Measurements from ENCODE around the gene RHOV. TPM values are rescaled to one million over a fixed set of nuclear protein-coding genes. Genes with fewer than 3 reads are reported as not detected.

RHOV gene, protein sequence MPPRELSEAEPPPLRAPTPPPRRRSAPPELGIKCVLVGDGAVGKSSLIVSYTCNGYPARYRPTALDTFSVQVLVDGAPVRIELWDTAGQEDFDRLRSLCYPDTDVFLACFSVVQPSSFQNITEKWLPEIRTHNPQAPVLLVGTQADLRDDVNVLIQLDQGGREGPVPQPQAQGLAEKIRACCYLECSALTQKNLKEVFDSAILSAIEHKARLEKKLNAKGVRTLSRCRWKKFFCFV
- total RNA-seq, result under 1 TPM; 0.24 to 0.45 TPM

DNA sequence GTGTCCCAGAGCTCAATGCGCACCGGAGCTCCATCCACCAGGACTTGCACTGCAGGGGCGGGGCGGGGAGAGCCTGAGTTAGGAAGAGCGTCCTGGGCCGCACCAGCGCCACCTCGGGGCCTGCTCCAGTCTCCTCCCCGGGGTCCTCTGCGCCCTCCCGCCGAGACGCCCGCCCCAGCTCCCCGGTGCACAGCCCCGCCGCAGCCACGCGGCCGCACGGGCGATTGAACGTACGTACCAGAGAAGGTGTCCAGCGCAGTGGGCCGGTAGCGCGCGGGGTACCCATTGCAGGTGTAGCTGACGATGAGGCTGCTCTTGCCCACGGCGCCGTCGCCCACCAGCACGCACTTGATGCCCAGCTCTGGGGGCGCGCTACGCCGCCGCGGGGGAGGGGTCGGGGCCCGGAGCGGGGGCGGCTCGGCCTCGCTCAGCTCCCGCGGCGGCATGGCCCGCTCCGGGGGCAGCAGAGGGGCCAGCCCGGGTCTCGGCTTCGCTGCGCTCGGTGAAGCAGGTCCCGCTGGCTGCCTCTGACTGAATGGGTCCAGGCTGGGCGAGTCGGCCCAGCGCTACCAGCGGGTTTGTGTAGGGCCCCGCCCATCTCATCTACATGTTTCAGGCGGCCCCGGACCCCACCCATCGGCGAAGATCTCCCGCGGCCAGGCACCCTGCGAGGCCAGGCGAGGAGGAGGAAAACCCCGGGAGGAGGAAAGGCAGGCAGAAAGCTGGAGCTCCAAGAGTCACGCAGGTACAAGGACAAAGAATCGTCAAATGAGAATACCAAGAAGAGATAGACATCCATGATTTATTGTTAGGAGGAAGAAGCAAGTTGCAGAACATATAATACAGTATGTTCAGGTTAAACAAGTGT is at the start of gene RHOV:
TSS of gene RHOV (minus strand) at position 541 of the 868 bp plus-strand sequence. CDS start at position 446, 95 bp downstream.
- Mint-ChIP-seq H3K4me1 (peaks cover 12% of the 10 kb centered on the region), H3K36me3 (ENCODE audit: low read depth) (no peaks in the 10 kb centered on the region), H3K4me3 (peak within 1 kb of the TSS; percentile 58), H3K27me3 (no peaks in the 10 kb centered on the region), H3K9me3 (no peaks in the 10 kb centered on the region), H3K27ac (no peak within 1 kb of the TSS)
- peak; percentile 74 for ATAC-seq (replicated peaks)

DNA sequence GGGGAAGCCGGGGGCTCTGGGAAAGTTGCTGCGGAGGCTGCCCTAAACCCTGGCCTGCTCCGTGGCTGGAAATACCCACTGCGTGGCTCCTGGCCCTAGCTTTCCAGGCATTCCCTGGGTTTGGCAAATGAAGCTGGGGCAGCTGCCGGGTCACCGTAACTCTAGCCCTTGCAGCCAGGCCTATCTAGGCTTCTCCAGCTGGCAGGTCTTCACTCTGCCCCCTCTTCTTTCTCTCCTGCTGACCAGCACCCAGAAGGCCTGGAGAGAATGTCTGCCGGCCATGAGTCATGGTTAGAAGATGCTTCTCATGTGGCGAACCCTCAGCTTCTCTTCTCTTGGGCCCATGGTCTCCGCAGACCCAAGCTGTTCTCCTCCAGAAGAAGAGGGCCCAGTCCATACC is 49.5 kb upstream of the RHOV start:
- Mint-ChIP-seq H3K4me3 (no peak overlapping the region), H3K9me3 (no peaks in the 10 kb centered on the region), H3K36me3 (ENCODE audit: low read depth) (no peaks in the 10 kb centered on the region), H3K4me1 (no peaks in the 10 kb centered on the region), H3K27ac (no peak overlapping the region), H3K27me3 (peaks cover 17% of the 10 kb centered on the region)
- no peak for ATAC-seq (replicated peaks)

DNA sequence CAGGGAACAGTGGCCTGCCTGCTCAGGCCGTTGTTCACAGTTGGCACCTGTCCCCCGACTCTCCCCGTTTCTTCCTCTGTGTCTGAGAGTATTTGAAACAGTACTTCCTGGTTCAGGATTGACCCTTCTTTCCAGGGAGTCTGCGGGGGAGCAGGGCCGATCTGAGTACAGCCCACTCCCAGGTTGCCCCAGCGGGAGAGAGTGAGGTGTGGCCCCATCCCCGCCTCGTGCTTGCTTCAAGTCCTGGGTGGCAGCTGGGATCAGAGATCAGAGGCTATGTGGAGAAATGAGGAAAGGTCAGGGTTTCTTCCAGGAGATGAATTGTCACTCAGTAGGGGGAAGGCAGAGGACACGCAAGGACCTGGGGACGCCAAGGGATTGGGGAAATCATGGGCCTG is 48.6 kb upstream of the RHOV start:
- Mint-ChIP-seq H3K36me3 (ENCODE audit: low read depth) (no peaks in the 10 kb centered on the region), H3K4me1 (no peaks in the 10 kb centered on the region), H3K27me3 (peaks cover 17% of the 10 kb centered on the region), H3K4me3 (no peak overlapping the region), H3K9me3 (no peaks in the 10 kb centered on the region), H3K27ac (no peak overlapping the region)
- ATAC-seq (replicated peaks), result no peak

DNA sequence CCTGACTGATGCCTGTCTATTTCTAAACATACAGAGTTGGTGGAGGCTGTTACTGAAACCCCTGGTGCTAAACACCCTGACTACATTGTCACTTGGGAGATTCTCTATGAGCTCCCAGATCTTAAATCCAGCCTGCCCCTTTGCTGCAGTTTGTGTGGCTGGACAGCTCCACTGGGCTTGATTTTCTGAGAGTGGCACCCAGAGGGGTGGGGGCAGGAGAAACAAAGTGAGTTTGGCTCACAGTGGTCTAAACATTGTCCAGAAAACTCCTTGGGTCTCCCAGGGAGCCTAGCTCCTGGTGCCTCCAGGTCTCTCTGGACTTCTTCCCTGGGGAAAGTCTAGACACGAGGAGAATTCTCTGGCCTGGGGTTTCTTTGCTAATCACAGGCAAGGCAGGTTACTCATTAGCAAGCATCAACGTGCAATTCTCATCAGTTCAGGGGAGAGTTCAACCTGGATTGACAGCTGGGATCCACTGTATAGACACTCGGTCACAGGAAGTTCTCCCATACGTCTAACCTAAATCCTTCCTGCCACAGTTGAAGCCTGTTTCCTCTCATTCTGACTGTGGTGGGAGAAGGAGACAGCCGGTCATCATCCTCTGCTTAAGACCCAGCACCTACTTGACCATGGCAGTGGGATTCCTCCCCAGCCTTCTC is 48.0 kb upstream of the RHOV start:
- Mint-ChIP-seq H3K36me3 (ENCODE audit: low read depth) (no peaks in the 10 kb centered on the region), H3K27ac (no peak overlapping the region), H3K9me3 (no peaks in the 10 kb centered on the region), H3K4me3 (no peak overlapping the region), H3K4me1 (no peaks in the 10 kb centered on the region), H3K27me3 (peaks cover 14% of the 10 kb centered on the region)
- no peak for ATAC-seq (replicated peaks)

DNA sequence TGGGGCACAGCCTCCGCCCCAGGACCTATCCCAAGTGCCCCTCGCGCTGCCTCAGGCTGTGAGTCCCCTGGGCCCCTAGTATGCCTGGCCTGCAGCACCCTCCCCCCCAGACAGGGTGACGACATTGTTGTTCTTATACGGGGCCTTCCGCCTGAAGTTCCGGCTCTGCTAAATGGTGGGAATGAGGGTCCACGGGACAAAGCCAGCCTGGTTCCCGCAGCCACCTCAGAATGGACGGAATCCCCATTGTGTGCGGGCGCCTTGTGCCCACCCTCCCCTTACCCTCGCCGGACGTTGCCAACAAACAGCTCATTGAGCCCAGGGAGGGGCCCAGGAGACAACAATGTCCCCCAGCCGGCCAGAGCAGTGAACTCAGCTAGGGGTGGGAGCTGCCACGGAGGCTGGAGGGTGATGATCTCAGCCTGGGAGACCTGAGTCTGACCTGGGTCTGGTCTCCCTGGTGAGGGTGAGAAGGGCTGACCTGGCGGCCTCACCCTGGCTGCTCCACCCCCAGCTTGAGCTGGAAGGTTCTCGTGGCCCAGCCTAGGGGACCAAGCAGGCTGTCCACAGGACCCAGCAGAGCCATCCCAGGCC is 44.9 kb upstream of the RHOV start:
- Mint-ChIP-seq H3K9me3 (no peaks in the 10 kb centered on the region), H3K27ac (no peak overlapping the region), H3K36me3 (ENCODE audit: low read depth) (no peaks in the 10 kb centered on the region), H3K4me1 (no peaks in the 10 kb centered on the region), H3K4me3 (no peak overlapping the region), H3K27me3 (no peaks in the 10 kb centered on the region)
- ATAC-seq (replicated peaks), result no peak

DNA sequence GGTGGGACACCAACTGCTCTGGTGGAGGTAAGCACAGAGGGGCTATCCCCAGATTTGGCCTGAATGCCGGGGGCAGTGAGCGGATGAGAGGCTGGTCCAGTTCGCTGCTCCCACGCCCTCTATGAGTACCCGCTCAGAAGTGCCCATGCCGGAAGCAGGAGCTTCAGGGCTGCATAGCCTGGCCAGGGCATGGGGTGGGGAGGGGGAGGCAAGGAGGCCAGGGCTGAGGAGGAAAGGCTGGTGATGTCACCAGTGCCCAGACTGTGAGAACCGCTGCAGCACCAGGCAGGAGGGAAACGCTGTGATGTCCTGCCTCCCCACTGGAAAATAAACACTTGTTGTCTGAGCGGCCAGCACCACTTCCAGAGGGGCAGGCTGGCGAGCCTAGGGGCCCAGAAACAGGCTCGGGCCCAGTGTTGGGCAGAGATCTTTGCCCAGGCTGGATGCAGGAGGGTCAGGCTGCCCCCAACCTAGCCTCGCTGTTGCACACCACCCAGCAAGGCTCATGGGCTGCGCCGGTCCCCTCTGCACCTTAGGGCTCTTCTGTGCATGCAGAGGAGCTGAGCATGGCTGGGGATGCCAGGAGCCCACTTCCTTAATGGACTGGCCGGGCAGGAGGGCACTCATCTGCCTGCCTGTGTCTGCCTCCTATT is 44.2 kb upstream of the RHOV start:
- Mint-ChIP-seq H3K27me3 (no peaks in the 10 kb centered on the region), H3K4me3 (no peak overlapping the region), H3K4me1 (no peaks in the 10 kb centered on the region), H3K36me3 (ENCODE audit: low read depth) (no peaks in the 10 kb centered on the region), H3K27ac (no peak overlapping the region), H3K9me3 (no peaks in the 10 kb centered on the region)
- no peak for ATAC-seq (replicated peaks)

DNA sequence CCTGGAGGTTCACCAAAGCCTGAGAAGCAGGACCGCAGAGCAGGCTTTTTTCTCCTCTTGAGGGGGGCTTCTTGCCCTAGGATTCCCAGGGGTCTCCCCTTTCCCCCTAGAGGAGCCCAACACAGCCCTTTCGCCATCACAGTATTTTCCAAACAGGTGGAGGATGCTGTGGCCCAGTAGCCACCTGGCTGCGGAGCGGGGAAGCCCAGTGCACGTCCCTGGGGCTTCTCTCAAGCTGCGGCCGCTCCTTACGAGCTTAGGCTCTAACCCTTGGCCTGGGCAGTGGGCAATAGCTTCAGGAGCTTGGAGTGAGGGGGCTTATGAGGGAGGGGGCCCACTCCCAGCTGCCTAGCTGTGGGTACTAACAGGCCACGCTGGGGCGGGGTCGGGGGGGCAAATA is 43.6 kb upstream of the RHOV start:
- H3K4me3 Mint-ChIP-seq, result no peak overlapping the region
- H3K27me3 Mint-ChIP-seq, result no peaks in the 10 kb centered on the region
- ATAC-seq (replicated peaks), result no peak
- no peaks in the 10 kb centered on the region for H3K4me1 Mint-ChIP-seq
- H3K27ac Mint-ChIP-seq, result no peak overlapping the region
- H3K9me3 Mint-ChIP-seq, result no peaks in the 10 kb centered on the region
- no peaks in the 10 kb centered on the region for H3K36me3 Mint-ChIP-seq (ENCODE audit: low read depth)

DNA sequence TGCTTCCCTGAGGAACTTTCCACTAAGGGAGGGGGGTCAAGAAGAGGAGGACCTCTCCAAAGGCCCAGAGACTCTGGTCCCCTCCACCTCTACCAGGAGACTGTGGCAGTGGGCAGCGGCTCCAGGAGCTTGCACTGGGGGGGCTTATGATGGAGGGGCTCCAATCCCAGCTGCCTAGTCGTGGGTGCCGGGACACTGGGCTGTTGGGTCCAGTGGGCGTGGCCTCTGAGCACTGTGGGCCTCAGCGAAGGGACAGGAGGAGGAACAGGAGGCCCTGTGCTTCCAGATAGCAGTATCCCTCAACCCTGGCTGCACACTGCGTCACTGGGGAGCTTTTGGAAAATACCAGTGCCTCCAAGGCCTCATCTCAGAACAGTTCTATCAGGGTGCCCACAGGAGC is 41.6 kb upstream of the RHOV start:
- Mint-ChIP-seq H3K4me1 (no peaks in the 10 kb centered on the region), H3K4me3 (no peak overlapping the region), H3K27me3 (no peaks in the 10 kb centered on the region), H3K9me3 (no peaks in the 10 kb centered on the region), H3K27ac (no peak overlapping the region), H3K36me3 (ENCODE audit: low read depth) (no peaks in the 10 kb centered on the region)
- ATAC-seq (replicated peaks), result no peak

DNA sequence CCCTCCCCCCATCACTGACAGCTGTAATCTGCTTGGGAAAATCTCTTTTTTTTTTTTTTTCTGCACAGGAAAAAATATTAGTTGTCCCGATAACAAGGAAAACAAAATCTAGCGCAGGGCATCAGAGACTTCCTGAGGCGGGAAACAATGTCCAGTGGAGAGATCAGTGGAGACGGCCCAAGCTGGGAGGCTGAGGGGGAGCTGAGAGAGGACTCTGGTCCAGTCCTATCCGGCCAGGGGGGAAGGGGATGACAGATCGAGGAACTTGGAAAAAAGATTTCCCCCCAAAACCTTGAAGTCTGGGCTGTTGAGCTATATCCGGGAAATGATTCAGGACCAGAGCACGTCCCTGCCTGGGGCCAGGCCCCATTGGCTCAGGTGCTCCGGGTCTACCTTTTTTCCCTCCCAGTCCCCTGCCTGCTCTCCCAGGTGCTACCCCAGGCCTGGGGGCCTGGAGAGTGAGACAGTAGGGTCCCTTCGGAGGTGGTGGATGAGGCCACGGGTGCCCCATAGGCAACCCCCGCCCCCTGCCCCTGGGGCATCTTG is 41.2 kb upstream of the RHOV start:
- H3K27me3 Mint-ChIP-seq, result no peaks in the 10 kb centered on the region
- H3K9me3 Mint-ChIP-seq, result no peaks in the 10 kb centered on the region
- no peak for ATAC-seq (replicated peaks)
- no peaks in the 10 kb centered on the region for H3K36me3 Mint-ChIP-seq (ENCODE audit: low read depth)
- H3K27ac Mint-ChIP-seq, result no peak overlapping the region
- no peak overlapping the region for H3K4me3 Mint-ChIP-seq
- no peaks in the 10 kb centered on the region for H3K4me1 Mint-ChIP-seq

DNA sequence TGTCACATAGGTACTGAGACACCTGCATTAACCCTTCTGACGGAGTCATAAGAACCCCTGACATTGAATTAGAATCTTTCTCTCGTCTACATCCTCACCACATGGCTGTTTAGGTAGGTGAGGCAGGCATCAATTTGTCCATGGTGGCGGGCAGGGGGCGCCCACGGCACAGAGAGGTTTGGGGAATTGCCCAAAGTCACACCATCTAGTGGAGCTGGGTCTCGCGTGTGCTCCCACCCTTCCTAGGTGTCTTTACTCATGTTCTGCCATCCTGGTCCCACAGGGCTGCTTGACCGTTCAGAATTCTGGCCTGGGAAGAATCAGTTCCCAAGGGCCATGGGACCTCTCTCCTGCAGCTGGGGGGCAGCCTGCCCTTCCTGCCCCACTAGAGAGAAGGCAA is 40.5 kb upstream of the RHOV start:
- Mint-ChIP-seq H3K36me3 (ENCODE audit: low read depth) (no peaks in the 10 kb centered on the region), H3K27ac (no peak overlapping the region), H3K9me3 (no peaks in the 10 kb centered on the region), H3K27me3 (no peaks in the 10 kb centered on the region), H3K4me3 (no peak overlapping the region), H3K4me1 (no peaks in the 10 kb centered on the region)
- ATAC-seq (replicated peaks), result no peak

DNA sequence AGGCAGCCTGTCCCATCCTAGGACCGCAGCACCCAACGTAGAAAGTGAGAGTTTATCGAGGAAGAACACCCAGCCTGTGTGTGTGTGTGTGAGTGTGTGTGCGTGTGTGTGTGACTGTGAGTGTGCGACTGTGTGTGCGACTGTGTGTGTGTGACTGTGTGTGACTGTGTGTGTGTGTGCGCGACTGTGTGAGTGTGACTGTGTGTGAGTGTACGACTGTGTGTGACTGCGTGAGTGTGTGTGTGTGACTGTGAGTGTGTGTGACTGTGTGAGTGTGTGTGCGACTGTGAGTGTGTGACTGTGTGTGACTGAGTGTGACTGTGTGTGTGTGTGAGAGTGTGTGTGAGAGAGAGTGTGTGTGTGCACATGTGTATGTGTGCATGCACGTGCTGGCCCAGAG is 40.0 kb upstream of the RHOV start:
- H3K36me3 Mint-ChIP-seq (ENCODE audit: low read depth), result no peaks in the 10 kb centered on the region
- no peak overlapping the region for H3K4me3 Mint-ChIP-seq
- no peaks in the 10 kb centered on the region for H3K27me3 Mint-ChIP-seq
- no peaks in the 10 kb centered on the region for H3K9me3 Mint-ChIP-seq
- ATAC-seq (replicated peaks), result no peak
- H3K27ac Mint-ChIP-seq, result no peak overlapping the region
- H3K4me1 Mint-ChIP-seq, result no peaks in the 10 kb centered on the region

DNA sequence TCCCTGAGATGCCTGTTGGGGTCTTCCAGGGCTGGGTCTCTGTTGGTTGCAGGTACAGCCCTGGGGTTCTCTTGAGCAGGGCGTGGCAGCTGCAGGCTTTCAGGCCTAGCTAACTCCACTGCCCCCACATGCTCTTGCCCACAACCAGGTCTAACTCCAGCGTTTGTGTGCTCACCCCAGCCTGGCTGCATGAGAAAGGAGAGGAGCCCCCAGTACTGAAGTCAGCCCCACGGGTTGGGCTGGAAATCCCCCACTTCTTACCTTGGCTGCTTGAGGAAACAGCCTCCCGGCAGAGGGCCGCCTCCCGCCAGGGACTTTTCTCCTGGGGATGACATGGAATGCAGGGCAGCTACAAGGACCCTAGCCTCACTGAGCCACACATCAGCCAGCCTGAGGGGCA is 38.4 kb upstream of the RHOV start:
- Mint-ChIP-seq H3K27me3 (no peaks in the 10 kb centered on the region), H3K4me3 (no peak overlapping the region), H3K4me1 (no peaks in the 10 kb centered on the region), H3K36me3 (ENCODE audit: low read depth) (no peaks in the 10 kb centered on the region), H3K9me3 (no peaks in the 10 kb centered on the region), H3K27ac (no peak overlapping the region)
- no peak for ATAC-seq (replicated peaks)

DNA sequence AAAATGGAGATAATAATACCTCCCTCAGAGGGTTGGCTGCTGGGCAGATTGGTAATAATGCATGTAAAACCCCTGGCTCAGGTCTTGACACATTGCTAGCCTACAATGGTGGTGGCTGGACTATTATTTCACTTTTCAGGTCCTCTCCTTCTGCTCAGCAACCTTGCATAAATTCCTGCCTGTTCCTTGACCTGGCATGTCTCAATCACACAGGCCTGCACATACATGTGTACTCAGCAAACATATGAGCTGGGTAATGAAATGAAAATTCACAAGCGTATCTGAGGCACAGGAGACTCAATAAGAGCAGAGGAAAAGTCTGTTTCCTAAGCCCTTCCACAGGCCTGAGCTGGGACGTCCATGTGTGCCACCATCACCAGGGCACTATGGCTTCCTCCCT is 37.7 kb upstream of the RHOV start:
- H3K4me3 Mint-ChIP-seq, result no peak overlapping the region
- no peaks in the 10 kb centered on the region for H3K27me3 Mint-ChIP-seq
- H3K36me3 Mint-ChIP-seq (ENCODE audit: low read depth), result no peaks in the 10 kb centered on the region
- H3K9me3 Mint-ChIP-seq, result no peaks in the 10 kb centered on the region
- no peak for ATAC-seq (replicated peaks)
- no peak overlapping the region for H3K27ac Mint-ChIP-seq
- H3K4me1 Mint-ChIP-seq, result no peaks in the 10 kb centered on the region

DNA sequence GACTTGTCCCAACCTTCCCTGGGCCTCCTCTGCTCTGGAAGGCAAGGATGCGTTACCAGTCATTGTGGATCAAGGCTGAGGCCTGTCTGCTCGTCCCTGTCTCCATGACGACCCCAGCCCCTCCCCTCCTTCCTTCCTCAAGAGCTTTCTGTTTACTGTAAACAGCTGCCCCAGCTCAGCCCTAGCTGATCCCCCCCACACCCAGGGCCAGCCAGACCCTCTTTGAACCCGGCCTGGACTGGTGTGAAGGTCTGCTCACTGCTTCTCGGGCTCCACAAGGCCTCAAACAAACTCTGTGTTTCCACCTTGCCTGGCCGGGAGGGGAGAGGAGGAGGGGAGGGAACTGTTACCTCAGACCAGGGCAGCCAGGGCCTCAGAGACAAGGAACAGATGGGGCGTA is 37.1 kb upstream of the RHOV start:
- ATAC-seq (replicated peaks), result no peak
- H3K4me1 Mint-ChIP-seq, result no peaks in the 10 kb centered on the region
- no peak overlapping the region for H3K27ac Mint-ChIP-seq
- no peak overlapping the region for H3K4me3 Mint-ChIP-seq
- no peaks in the 10 kb centered on the region for H3K9me3 Mint-ChIP-seq
- H3K27me3 Mint-ChIP-seq, result no peaks in the 10 kb centered on the region
- no peaks in the 10 kb centered on the region for H3K36me3 Mint-ChIP-seq (ENCODE audit: low read depth)

Data from activated T-helper 17 cell treated with anti-CD3 and anti-CD28 coated beads, Interleukin-2, amount 50 U/mL, for 72 hours (primary cell).